H1 (cell line): ENCODE measurements around the gene TRAPPC12.

Experiments used
- BRCA1 ChIP-seq: IDR thresholded peaks from 2 replicates; pipeline ENCODE4 v1.6.1; 2012; ENCODE audit warnings: low read depth, low read length, improper control_type of control experiment
- CBX8 ChIP-seq: fragments of 300-800, 300-1000 bp; sonication (generic); IDR thresholded peaks from 2 replicates; pipeline ENCODE4 v1.7.1; 2016; ENCODE audit warnings: low read depth, low read length, borderline replicate concordance
- CTCF ChIP-seq, 3 experiments: IDR thresholded peaks; 1 replicate in 2 of 3; 2 replicates in 1 of 3; pipeline versions ENCODE4 v1.5.1 to v1.6.1; 2011; ENCODE audit warnings: low read length in 3 of 3, mild to moderate bottlenecking in 3 of 3, inconsistent platforms in 2 of 3, low read depth in 1 of 3, moderate library complexity in 1 of 3; ENCODE audit not compliant: insufficient read depth in 1 of 3; ENCODE audit errors: control extremely low read depth in 1 of 3
- EZH2 ChIP-seq: fragments of 200-600 bp; sonication (generic); IDR thresholded peaks from 2 replicates; pipeline ENCODE4 v1.7.1; 2012; ENCODE audit warnings: low read depth, mild to moderate bottlenecking, moderate library complexity, low read length, inconsistent platforms; ENCODE audit not compliant: severe bottlenecking
- NRF1 ChIP-seq: IDR thresholded peaks from 2 replicates; pipeline ENCODE4 v1.6.1; 2011; ENCODE audit warnings: mild to moderate bottlenecking, low read depth, low read length, improper control_type of control experiment
- RBBP5 ChIP-seq: IDR thresholded peaks from 2 replicates; pipeline ENCODE4 v1.7.1; 2012; ENCODE audit warnings: low read depth, mild to moderate bottlenecking, inconsistent platforms, low read length, moderate library complexity, borderline replicate concordance
- SAP30 ChIP-seq: fragments of 300-600 bp; sonication (generic); IDR thresholded peaks from 2 replicates; pipeline ENCODE4 v1.7.1; 2012; ENCODE audit warnings: low read length, moderate library complexity, mild to moderate bottlenecking, inconsistent platforms; ENCODE audit not compliant: insufficient read depth, insufficient replicate concordance
- SP4 ChIP-seq: IDR thresholded peaks from 2 replicates; pipeline ENCODE4 v1.6.1; 2012; ENCODE audit warnings: low read length, inconsistent platforms
- TAF1 ChIP-seq: IDR thresholded peaks from 2 replicates; pipeline ENCODE4 v1.6.1; 2011; ENCODE audit warnings: mild to moderate bottlenecking, low read depth, low read length

- TF ChIP-seq CTCF (IDR thresholded peaks at IDR 0.05; ENCODE audit: control extremely low read depth in 1 of 3, insufficient read depth in 1 of 3, low read depth in 1 of 3, low read length in 3 of 3) (no peak), TAF1 (no peak), CBX8 (no peak), SAP30 (no peak), SP4 (no peak), NRF1 (no peak), BRCA1 (no peak), EZH2 (no peak), RBBP5 (no peak)
Observed at GRCh38 chr2:3463944-3464343, 84.5 kb downstream of the TRAPPC12 start.
